ENCODE measurements around the gene CRTAC1. TPM values are rescaled to one million over a fixed set of nuclear protein-coding genes. Genes with fewer than 3 reads are reported as not detected.
A peak's percentile ranks its signal among the peaks of the same experiment; 100 is the strongest.

Gene CRTAC1
- total RNA-seq, 2 experiments from 2014 or later, result not detected

DNA sequence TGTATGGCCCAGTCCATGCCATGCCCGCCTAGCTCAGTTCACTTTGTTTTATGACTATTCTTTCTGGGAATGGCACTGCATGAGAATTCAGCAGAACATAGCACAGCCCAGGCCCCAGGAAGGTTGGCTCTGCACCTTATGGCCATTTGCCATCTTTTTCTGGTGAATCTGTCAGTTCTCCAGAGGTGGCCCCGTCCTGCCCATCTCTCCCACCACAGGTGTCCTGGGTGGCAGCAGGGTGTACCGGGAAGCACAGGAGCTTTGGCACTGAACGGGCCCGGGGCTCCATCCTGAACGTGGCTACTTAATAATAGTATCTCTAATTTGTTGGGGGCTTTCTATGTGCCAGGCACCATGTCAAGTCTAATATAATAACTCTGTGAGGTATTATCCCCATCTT is 156.1 kb downstream of the CRTAC1 start:
- Mint-ChIP-seq H3K4me1 (peaks cover 7% of the 10 kb centered on the region), H3K9me3 (ENCODE audit: low read depth) (no peaks in the 10 kb centered on the region), H3K27me3 (peaks cover 12% of the 10 kb centered on the region), H3K4me3 (no peak overlapping the region), H3K36me3 (no peaks in the 10 kb centered on the region), H3K27ac (no peak overlapping the region)
- no peak for DNase-seq
- CTCF ChIA-PET, result interaction anchor here (1.4 to 14.8 kb wide), 2 partner anchors 82 to 173 kb away, joined by 3 to 288 read pairs; no protein-coding TSS in a partner anchor
- ATAC-seq, result no peak

DNA sequence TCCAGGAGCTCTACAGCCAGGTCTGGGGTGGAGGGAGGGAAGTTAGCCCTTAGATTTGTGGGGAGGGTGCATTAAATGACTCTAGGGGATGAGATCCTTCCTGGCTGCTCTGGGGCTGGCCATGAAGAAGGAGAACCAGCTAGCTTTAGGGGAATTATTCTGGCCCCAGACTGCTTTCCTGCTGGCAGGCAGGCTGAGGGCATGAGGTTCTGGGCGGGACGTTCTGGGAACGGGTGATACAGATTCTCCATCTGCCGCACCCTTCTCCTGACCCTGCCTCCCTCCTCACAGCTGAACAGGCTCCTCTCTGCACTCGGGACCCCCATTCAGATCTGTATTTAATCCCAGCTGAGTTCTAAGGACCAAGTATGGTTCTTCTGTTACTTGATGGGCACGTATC is 156.9 kb downstream of the CRTAC1 start:
- Mint-ChIP-seq H3K4me1 (peaks cover 15% of the 10 kb centered on the region), H3K27me3 (peaks cover 12% of the 10 kb centered on the region), H3K36me3 (no peaks in the 10 kb centered on the region), H3K4me3 (no peak overlapping the region), H3K27ac (no peak overlapping the region), H3K9me3 (ENCODE audit: low read depth) (no peaks in the 10 kb centered on the region)
- CTCF ChIA-PET, result interaction anchor here (1.4 to 14.8 kb wide), 2 partner anchors 82 to 172 kb away, joined by 3 to 288 read pairs; no protein-coding TSS in a partner anchor
- ATAC-seq, result no peak
- DNase-seq, result no peak

DNA sequence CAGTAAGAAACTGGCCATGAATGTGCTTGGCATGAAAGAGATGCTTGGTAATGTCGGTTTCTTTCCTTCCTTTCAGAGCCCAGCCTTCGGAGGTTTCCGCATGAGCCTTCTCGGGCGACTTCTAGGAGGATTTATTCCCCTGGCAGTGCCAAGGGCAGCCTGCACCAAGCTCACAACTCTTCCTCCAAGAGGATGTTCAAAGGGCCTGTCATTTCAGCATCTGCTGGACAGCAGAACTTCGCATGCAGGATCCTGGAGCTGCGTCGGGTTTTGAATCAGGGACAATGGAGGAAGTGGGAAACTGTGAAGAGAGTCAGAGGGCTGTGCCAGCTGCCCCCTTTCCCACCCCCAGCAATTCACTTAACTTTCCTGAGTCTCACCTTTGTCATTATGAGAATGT is 159.4 kb downstream of the CRTAC1 start:
- no peak overlapping the region for H3K27ac Mint-ChIP-seq
- CTCF ChIA-PET, result interaction anchor here (2.7 to 14.8 kb wide), 4 partner anchors 11 to 109 kb away, joined by 29 to 288 read pairs (median 40); partner anchors contain the start of gene GOLGA7B
- H3K9me3 Mint-ChIP-seq (ENCODE audit: low read depth), result no peaks in the 10 kb centered on the region
- ATAC-seq, result no peak
- H3K4me1 Mint-ChIP-seq, result peaks cover 15% of the 10 kb centered on the region
- no peak for DNase-seq
- H3K27me3 Mint-ChIP-seq, result peaks cover 12% of the 10 kb centered on the region
- H3K36me3 Mint-ChIP-seq, result no peaks in the 10 kb centered on the region
- H3K4me3 Mint-ChIP-seq, result no peak overlapping the region

DNA sequence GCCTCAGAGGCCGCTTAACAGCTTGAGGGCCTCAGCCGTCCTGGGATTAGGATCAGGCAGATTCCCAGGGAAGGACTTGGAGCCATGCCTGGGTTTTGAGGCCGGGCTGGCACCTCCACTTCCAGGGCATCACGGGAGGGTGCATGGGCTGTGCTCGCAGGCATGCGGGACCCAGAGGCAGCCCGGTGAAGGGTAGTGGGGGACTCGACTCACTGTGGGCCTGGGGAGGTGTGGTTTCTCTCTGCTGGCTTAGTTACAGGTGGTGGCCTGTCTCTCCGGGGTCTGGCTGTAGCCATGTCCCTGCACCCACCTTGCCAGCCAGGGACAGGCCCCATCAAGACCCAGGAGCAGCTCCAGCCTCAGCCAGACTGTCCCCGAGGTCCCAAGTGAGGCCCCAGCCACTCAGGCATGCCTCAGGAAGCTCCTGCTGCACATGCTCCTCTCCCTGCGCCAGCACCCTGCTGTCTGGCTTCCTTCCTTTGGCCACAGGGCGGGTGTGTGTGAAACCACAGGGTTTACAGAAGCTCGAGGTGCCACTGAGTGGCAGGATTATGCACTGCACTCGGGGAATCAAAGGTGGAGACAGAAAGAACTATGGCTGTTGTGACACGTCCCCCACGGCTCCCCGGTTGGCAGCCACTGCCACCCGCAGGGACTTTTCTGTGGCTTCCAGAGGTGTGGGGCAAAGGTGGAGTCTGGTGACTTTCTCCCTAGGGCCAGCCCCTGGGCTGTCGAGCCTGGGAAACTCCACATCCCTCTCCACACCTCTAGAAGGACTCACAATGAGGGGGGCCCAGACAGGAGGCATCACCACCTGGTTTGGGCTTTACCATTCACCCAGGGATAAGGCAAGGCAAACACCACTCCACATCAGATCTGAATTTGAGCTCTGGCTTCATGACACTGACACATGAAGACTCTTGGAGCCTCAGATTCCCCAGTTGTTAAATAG is 161.1 kb downstream of the CRTAC1 start:
- DNase-seq, result peak; percentile 96
- H3K4me3 Mint-ChIP-seq, result no peak overlapping the region
- peak overlapping the region; percentile 73 for H3K27ac Mint-ChIP-seq
- CTCF ChIA-PET, result interaction anchor here (0.6 to 14.8 kb wide), 39 partner anchors 9 to 192 kb away, joined by 3 to 288 read pairs (median 4); partner anchors contain the start of genes AVPI1, GOLGA7B and ZFYVE27
- H3K9me3 Mint-ChIP-seq (ENCODE audit: low read depth), result no peaks in the 10 kb centered on the region
- H3K4me1 Mint-ChIP-seq, result peaks cover 15% of the 10 kb centered on the region
- peak; percentile 99 for ATAC-seq
- peaks cover 10% of the 10 kb centered on the region for H3K27me3 Mint-ChIP-seq
- H3K36me3 Mint-ChIP-seq, result no peaks in the 10 kb centered on the region

DNA sequence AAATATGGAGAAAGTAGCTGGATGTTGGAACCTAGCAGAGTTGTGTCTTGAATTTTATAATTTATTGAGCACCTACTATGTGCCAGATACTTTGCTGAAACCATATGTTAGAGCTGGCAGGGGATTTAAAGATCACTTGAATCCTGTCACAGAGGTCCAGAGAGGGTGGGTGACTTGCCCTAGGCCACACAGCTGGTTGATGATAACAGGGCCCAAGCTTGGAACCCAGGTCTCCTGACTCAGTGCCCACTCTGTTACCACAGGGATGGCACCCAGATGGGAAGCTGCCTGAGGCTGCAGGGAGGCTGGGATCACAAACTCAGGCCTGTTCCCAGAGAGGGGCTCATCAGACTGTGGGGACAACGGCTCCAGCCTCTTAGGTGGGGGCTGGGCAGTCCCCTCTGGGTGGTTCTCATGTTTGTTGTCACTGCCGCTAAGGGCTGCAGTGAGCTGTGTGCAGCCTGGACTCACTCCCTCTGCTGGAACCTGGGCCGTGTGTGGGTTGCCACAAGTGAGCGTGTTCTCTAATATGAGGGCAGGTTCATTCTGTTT is 162.2 kb downstream of the CRTAC1 start:
- Mint-ChIP-seq H3K9me3 (ENCODE audit: low read depth) (no peaks in the 10 kb centered on the region), H3K36me3 (no peaks in the 10 kb centered on the region), H3K27me3 (peaks cover 7% of the 10 kb centered on the region), H3K4me3 (no peak overlapping the region), H3K4me1 (peaks cover 15% of the 10 kb centered on the region), H3K27ac (no peak overlapping the region)
- ATAC-seq, result no peak
- no peak for DNase-seq
- CTCF ChIA-PET, result interaction anchor here (0.9 to 14.8 kb wide), 19 partner anchors 8 to 191 kb away, joined by 3 to 288 read pairs (median 4); partner anchors contain the start of gene GOLGA7B

DNA sequence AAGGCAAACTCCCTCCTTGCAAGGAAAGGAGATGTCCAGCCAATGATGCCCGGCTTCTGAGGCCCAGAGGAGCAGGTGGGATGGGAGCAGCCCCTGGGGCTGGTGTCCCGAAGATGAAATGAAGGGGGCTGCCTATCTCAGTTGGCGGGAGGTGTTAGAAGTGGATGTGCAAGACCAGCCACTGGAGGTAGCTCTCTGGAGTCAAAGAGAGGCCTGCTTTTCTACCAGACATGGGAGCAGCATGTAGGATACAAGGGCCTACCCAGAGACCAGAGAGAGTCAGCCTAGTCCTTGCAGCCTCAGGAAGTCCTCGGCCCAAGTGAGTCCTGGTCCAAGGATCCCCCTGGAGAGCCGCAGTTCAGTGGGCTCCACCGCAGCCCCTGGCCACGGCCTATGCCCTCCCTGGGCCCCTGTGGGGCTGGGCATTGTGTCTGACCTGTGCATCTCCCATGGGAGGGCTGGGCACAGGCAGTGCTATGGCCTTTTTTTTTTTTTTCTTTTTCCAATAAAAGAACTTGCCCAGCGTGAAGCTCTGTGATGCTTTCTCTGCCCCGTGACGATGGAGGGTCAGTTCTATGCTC is 163.1 kb downstream of the CRTAC1 start:
- Mint-ChIP-seq H3K9me3 (ENCODE audit: low read depth) (no peaks in the 10 kb centered on the region), H3K27ac (no peak overlapping the region), H3K27me3 (peaks cover 7% of the 10 kb centered on the region), H3K36me3 (no peaks in the 10 kb centered on the region), H3K4me3 (no peak overlapping the region), H3K4me1 (peaks cover 23% of the 10 kb centered on the region)
- CTCF ChIA-PET, result interaction anchor here (0.9 to 14.8 kb wide), 7 partner anchors 7 to 159 kb away, joined by 3 to 288 read pairs (median 22); partner anchors contain the start of gene GOLGA7B
- DNase-seq (no peak), ATAC-seq (no peak)

DNA sequence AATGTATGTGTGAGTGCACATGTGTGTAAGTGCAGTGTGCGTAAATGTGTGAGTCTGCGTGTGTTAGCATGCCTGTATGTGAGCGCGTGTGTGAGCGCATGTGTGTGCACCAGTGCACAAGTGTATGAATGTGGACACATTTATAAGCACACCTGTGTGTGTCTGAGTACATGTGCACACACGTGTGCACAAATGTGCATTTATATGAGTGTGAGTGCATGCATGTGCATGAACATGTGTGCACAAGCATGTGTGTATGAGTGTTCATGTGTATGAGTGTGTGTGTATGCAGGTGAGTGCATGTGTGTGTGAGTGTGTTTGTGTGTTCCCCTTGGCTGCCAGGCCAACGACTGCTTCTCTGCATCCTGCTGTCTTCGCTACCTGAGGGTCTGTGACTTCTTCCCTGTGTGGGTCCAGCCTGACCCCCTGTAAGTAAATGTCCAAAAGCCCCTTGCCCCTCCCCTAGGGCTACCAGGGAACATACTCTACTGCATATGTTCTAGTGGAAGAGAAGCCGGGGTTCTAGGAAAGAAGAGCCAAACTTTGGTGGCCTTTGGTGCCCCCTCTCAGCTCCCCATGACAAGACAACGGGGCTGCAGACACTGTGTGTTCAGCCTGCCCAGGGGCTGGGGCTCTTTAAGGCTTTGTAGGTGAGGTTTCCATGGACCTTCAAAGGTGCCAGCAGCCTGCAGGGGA is 163.7 kb downstream of the CRTAC1 start:
- H3K27me3 Mint-ChIP-seq, result peaks cover 7% of the 10 kb centered on the region
- H3K9me3 Mint-ChIP-seq (ENCODE audit: low read depth), result no peaks in the 10 kb centered on the region
- ATAC-seq (no peak), DNase-seq (no peak)
- CTCF ChIA-PET, result interaction anchor here (14.8 kb wide), 1 partner anchor 75 kb away, joined by 288 read pairs; no protein-coding TSS in a partner anchor
- no peak overlapping the region for H3K4me3 Mint-ChIP-seq
- H3K36me3 Mint-ChIP-seq, result no peaks in the 10 kb centered on the region
- H3K4me1 Mint-ChIP-seq, result peaks cover 24% of the 10 kb centered on the region
- no peak overlapping the region for H3K27ac Mint-ChIP-seq

DNA sequence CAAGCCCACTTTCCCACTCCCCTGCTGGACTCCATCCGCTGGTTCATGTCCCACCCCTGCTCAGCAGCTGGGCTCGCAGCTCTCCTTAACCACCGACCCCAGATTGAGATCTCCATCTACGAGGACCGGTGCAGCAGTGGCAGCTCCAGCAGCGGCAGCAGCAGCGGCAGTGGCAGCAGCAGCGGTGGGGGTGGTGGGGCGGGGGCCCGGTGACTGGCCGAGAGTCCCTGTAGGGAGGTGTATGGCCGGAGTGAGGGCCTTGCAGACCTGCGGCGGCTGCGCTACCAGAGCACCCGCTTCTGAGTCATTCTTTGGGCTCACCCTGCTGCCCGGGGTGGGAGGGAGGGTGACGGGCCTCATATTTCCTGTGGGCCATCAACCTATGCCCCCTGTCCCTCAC is 164.9 kb downstream of the CRTAC1 start:
- Mint-ChIP-seq H3K4me3 (no peak overlapping the region), H3K9me3 (ENCODE audit: low read depth) (no peaks in the 10 kb centered on the region), H3K27me3 (peaks cover under 1% of the 10 kb centered on the region), H3K36me3 (no peaks in the 10 kb centered on the region), H3K27ac (no peak overlapping the region), H3K4me1 (peaks cover 35% of the 10 kb centered on the region)
- CTCF ChIA-PET, result interaction anchor here (14.8 kb wide), 1 partner anchor 74 kb away, joined by 288 read pairs; no protein-coding TSS in a partner anchor
- DNase-seq, result no peak
- no peak for ATAC-seq

DNA sequence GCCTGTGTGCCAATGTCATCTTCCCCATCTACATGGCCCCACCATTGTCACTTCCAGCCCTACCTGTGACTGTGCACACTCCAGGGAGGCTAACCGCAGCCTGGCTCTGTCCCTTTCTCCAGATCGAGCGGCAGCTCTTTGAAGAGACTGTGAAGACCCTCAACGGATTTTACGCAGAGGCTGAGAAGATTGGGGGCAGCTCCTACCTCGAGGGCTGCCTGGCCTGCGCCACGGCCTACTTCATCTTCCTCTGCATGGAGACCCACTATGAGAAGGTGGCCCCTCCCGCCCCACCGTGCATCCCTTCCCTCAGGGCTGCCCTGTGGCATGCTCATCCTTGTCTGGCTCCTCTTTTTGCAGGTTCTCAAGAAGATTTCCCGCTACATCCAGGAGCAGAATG is 166.6 kb downstream of the CRTAC1 start:
- ATAC-seq, result no peak
- peaks cover 32% of the 10 kb centered on the region for H3K4me1 Mint-ChIP-seq
- no peaks in the 10 kb centered on the region for H3K27me3 Mint-ChIP-seq
- H3K4me3 Mint-ChIP-seq, result no peak overlapping the region
- H3K27ac Mint-ChIP-seq, result no peak overlapping the region
- CTCF ChIA-PET, result interaction anchor here (1.0 to 14.8 kb wide), 3 partner anchors 14 to 104 kb away, joined by 3 to 288 read pairs (median 7); partner anchors contain the start of gene GOLGA7B
- no peak for DNase-seq
- no peaks in the 10 kb centered on the region for H3K36me3 Mint-ChIP-seq
- no peaks in the 10 kb centered on the region for H3K9me3 Mint-ChIP-seq (ENCODE audit: low read depth)

DNA sequence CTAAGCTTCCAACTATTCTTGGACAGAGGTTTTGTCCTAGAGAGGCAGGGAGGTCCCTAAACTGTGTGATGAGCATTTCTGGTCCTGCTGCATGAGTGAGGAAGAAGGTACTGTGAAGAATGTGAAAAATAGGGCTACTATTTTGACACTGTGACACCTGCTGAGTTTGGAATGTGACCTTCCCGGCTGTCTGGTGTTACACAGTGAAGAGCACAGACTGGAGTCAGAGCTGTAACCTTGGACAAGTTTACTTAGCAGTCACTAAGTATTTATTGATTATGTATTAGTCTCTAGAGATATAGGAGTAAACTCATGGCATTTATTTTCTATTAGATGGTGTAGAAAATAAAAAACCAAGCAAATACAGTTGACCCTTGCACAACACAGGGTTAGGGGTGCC is 168.5 kb downstream of the CRTAC1 start:
- no peaks in the 10 kb centered on the region for H3K9me3 Mint-ChIP-seq (ENCODE audit: low read depth)
- H3K36me3 Mint-ChIP-seq, result peaks cover 4% of the 10 kb centered on the region
- no peaks in the 10 kb centered on the region for H3K27me3 Mint-ChIP-seq
- CTCF ChIA-PET, result interaction anchor here (2.4 to 14.8 kb wide), 3 partner anchors 8 to 70 kb away, joined by 7 to 288 read pairs (median 34); partner anchors contain the start of gene GOLGA7B
- DNase-seq (no peak), ATAC-seq (no peak)
- peaks cover 48% of the 10 kb centered on the region for H3K4me1 Mint-ChIP-seq
- H3K4me3 Mint-ChIP-seq, result no peak overlapping the region
- H3K27ac Mint-ChIP-seq, result no peak overlapping the region

DNA sequence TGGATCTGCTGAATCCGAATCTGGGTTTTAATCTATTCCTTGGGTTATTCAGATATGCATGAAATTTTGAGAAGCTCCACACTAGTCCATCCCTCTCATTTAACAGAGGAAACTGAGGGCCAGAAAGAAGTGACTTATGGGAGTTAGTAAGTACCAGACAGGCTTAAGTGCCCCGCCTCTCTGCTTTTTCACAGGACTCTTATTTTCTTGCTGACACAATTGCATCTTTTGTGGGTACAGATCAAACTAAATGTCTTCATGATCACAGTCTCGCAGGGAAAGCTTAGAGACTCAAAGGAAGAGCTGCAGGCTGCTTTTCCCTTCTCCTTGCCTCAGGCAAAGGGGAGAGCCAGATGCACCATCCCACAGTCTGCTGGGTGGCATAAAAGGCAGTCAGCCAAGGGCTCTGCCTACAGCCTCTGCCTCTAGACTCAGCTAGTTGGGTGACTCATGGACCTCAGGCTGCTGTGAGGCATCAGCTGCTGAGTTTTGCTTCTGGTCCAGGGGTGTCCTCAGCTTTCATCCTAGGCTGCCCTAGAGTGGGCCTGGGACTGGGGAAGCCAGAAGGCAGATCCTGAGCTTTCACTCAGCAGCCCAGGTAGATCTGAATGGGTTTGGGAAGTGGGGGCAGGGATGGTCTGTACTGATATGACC is 169.2 kb downstream of the CRTAC1 start:
- peak; percentile 49 for ATAC-seq
- CTCF ChIA-PET, result interaction anchor here (0.9 to 14.8 kb wide), 5 partner anchors 8 to 69 kb away, joined by 3 to 288 read pairs (median 7); partner anchors contain the start of gene GOLGA7B
- no peak for DNase-seq
- no peaks in the 10 kb centered on the region for H3K9me3 Mint-ChIP-seq (ENCODE audit: low read depth)
- no peaks in the 10 kb centered on the region for H3K27me3 Mint-ChIP-seq
- peaks cover 4% of the 10 kb centered on the region for H3K36me3 Mint-ChIP-seq
- peaks cover 48% of the 10 kb centered on the region for H3K4me1 Mint-ChIP-seq
- H3K4me3 Mint-ChIP-seq, result no peak overlapping the region
- no peak overlapping the region for H3K27ac Mint-ChIP-seq

DNA sequence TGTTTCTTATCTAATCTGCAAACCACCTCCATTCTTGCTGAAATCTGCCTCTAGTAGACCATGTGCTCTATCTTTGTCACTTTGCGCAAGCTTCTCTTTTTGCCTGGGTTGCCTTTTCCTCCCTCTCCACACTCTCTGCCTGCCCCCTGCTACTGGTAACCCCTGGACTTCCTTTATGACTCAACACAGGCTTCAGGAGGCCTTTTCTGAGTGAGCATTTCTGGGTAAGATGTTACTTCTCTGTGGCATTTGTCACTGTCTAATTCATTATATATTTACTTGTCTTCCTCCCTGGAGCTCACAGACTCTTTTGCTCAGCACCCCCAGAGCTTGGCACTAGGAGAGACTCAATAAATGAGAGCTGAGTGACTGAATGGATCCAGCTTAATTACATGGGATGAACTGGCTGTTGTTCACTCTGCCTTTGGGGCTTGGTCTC is 172.4 kb downstream of the CRTAC1 start:
- Mint-ChIP-seq H3K4me3 (peak overlapping the region; percentile 10), H3K9me3 (ENCODE audit: low read depth) (no peaks in the 10 kb centered on the region), H3K36me3 (peaks cover 4% of the 10 kb centered on the region), H3K27me3 (no peaks in the 10 kb centered on the region), H3K27ac (peak overlapping the region; percentile 58), H3K4me1 (peaks cover 46% of the 10 kb centered on the region)
- peak; percentile 97 for ATAC-seq
- peak; percentile 76 for DNase-seq
- CTCF ChIA-PET, result interaction anchor here (0.6 to 5.0 kb wide), 5 partner anchors 11 to 121 kb away, joined by 3 to 34 read pairs (median 4); partner anchors contain the start of gene ZFYVE27

Measured in activated CD8-positive, alpha-beta memory T cell treated with anti-CD3 and anti-CD28 coated beads, Interleukin-2, amount 10 ng/mL, durations not matched to agents 7 days and 5 days (primary cell).